ENCODE results near the gene NRROS. TPM values are rescaled to one million over a fixed set of nuclear protein-coding genes. Genes with fewer than 3 reads are reported as not detected.
A peak's percentile ranks its signal among the peaks of the same experiment; 100 is the strongest.

The NRROS gene
- total RNA-seq, 2 donors from 2014 or later, result 0.66 to 1.8 TPM

DNA sequence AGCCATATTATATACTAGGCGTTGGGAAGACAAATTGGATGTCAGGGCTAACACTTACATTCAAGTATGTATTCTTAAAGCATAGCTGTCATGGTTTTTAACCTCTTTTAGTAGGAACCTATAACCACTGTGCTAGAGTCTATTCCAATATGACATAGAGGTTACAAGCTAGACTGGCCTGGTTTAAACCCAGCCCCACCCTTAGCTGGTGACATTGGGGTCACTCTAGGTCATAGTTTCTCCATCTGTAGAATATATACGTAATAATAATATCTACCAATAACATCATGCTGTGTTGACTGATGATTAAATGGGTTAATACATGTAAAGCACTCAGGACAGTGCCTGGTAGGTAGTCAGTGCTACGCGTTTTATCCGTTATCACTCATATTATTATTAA is 16.7 kb downstream of the NRROS start:
- H3K4me3 ChIP-seq, result no peak overlapping the region
- ATAC-seq (no peak), DNase-seq (no peak)
- TF ChIP-seq, protein P1, sequence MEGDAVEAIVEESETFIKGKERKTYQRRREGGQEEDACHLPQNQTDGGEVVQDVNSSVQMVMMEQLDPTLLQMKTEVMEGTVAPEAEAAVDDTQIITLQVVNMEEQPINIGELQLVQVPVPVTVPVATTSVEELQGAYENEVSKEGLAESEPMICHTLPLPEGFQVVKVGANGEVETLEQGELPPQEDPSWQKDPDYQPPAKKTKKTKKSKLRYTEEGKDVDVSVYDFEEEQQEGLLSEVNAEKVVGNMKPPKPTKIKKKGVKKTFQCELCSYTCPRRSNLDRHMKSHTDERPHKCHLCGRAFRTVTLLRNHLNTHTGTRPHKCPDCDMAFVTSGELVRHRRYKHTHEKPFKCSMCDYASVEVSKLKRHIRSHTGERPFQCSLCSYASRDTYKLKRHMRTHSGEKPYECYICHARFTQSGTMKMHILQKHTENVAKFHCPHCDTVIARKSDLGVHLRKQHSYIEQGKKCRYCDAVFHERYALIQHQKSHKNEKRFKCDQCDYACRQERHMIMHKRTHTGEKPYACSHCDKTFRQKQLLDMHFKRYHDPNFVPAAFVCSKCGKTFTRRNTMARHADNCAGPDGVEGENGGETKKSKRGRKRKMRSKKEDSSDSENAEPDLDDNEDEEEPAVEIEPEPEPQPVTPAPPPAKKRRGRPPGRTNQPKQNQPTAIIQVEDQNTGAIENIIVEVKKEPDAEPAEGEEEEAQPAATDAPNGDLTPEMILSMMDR (IDR thresholded peaks at IDR 0.05), result no peak
- TF ChIP-seq POLR2A (IDR thresholded peaks at IDR 0.05), result no peak
- no peaks in the 10 kb centered on the region for H3K27me3 ChIP-seq
- intact Hi-C loops (cut with DNase I), result no loop called here
- 81 to 84% methylated on average over 5 of the region's 5 CpGs for WGBS, 2 donors
- no peak overlapping the region for H3K27ac ChIP-seq
- H3K36me3 ChIP-seq (replicated peaks in 1 of 2; ENCODE audit: insufficient read depth in 1 of 2, low read depth in 2 of 2), result no peaks in the 10 kb centered on the region
- peaks cover 9% of the 10 kb centered on the region for H3K4me1 ChIP-seq
- H3K9me3 ChIP-seq, result no peaks in the 10 kb centered on the region

GRCh38 chr3:196659901-196660351 is 20.4 kb downstream of the NRROS start:
- intact Hi-C loops (cut with DNase I), result no loop called here
- Histone ChIP-seq H3K4me3 (no peak overlapping the region), H3K27me3 (no peaks in the 10 kb centered on the region), H3K36me3 (replicated peaks in 1 of 2; ENCODE audit: insufficient read depth in 1 of 2, low read depth in 2 of 2) (no peaks in the 10 kb centered on the region), H3K9me3 (no peaks in the 10 kb centered on the region), H3K4me1 (peaks cover 9% of the 10 kb centered on the region), H3K27ac (no peak overlapping the region)
- WGBS, 2 donors, result 93% methylated on average over 35 of the region's 35 CpGs; no CpG with 5 or more reads in 1 of the 2 donors
- no peak for ATAC-seq
- TF ChIP-seq, protein P1 (IDR thresholded peaks at IDR 0.05), result no peak
- no peak for DNase-seq

GRCh38 chr3:196660381-196661166 is 21.1 kb downstream of the NRROS start:
- H3K27ac ChIP-seq, result no peak overlapping the region
- ATAC-seq (peak; percentile 59), DNase-seq (peak; percentile 60 to 81 (median 74))
- H3K27me3 ChIP-seq, result no peaks in the 10 kb centered on the region
- TF ChIP-seq, protein P1 (IDR thresholded peaks at IDR 0.05), result no peak
- no peak overlapping the region for H3K4me3 ChIP-seq
- WGBS, 2 donors, result 6 to 12% methylated on average over 14 to 32 of the region's 32 CpGs
- no peaks in the 10 kb centered on the region for H3K36me3 ChIP-seq (replicated peaks in 1 of 2; ENCODE audit: insufficient read depth in 1 of 2, low read depth in 2 of 2)
- H3K4me1 ChIP-seq, result peaks cover 9% of the 10 kb centered on the region
- no peaks in the 10 kb centered on the region for H3K9me3 ChIP-seq
- intact Hi-C loops (cut with DNase I), result no loop called here

DNA sequence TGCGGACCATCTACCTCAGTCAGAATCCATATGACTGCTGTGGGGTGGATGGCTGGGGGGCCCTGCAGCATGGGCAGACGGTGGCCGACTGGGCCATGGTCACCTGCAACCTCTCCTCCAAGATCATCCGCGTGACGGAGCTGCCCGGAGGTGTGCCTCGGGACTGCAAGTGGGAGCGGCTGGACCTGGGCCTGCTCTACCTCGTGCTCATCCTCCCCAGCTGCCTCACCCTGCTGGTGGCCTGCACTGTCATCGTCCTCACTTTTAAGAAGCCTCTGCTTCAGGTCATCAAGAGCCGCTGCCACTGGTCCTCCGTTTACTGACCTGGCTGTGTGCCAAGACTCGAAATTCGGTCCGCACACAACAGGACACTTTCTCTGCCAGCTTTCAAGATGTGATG is 21.9 kb downstream of the NRROS start:
- intact Hi-C loops (cut with DNase I), result no loop called here
- Histone ChIP-seq H3K4me3 (no peak overlapping the region), H3K9me3 (no peaks in the 10 kb centered on the region), H3K4me1 (peaks cover 9% of the 10 kb centered on the region), H3K27me3 (no peaks in the 10 kb centered on the region), H3K27ac (no peak overlapping the region), H3K36me3 (replicated peaks in 1 of 2; ENCODE audit: insufficient read depth in 1 of 2, low read depth in 2 of 2) (no peaks in the 10 kb centered on the region)
- TF ChIP-seq POLR2A (IDR thresholded peaks at IDR 0.05), result no peak
- TF ChIP-seq, protein P1 (IDR thresholded peaks at IDR 0.05), result no peak
- no peak for DNase-seq
- ATAC-seq, result no peak
- WGBS, 2 donors, result 61 to 74% methylated on average over 6 to 16 of the region's 16 CpGs

DNA sequence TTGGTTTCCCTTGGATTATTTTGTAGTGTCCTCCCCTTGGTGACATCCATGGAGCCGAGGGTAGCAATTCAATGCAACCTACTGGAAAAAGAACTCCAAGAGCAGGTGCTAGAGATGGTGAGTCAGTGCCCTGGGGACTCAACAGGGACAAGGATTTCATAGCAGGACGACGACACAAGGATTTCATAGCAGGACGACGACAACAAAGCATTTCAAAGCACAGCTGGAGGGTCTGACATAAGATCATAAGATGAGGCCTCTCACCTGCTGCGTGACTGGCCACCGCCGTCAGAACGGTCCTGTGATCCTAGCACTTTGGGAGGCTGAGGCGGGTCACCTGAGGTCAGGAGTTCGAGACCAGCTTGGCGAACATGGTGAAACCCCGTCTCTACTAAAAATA is 22.5 kb downstream of the NRROS start:
- H3K9me3 ChIP-seq, result no peaks in the 10 kb centered on the region
- intact Hi-C loops (cut with DNase I), result no loop called here
- peaks cover 9% of the 10 kb centered on the region for H3K4me1 ChIP-seq
- no peak overlapping the region for H3K4me3 ChIP-seq
- H3K36me3 ChIP-seq (replicated peaks in 1 of 2; ENCODE audit: insufficient read depth in 1 of 2, low read depth in 2 of 2), result no peaks in the 10 kb centered on the region
- TF ChIP-seq, protein P1 (IDR thresholded peaks at IDR 0.05), result no peak
- TF ChIP-seq POLR2A (IDR thresholded peaks at IDR 0.05), result no peak
- no peak overlapping the region for H3K27ac ChIP-seq
- ATAC-seq, result no peak
- H3K27me3 ChIP-seq, result no peaks in the 10 kb centered on the region
- no peak for DNase-seq
- WGBS, 2 donors, result 81 to 90% methylated on average over 12 to 13 of the region's 13 CpGs

Measured in body of pancreas (tissue), 4 donors.